ENCODE results near the gene PAFAH1B1. TPM values are rescaled to one million over a fixed set of nuclear protein-coding genes. Genes with fewer than 3 reads are reported as not detected.
"Not testable (repeated sequence)": the region's sequence is repeated elsewhere in the genome, so short reads cannot be mapped to it uniquely, and the experiment has no call there.

PAFAH1B1 gene
- total RNA-seq, 1 experiment from 2014 or later, result 49.1 TPM

DNA sequence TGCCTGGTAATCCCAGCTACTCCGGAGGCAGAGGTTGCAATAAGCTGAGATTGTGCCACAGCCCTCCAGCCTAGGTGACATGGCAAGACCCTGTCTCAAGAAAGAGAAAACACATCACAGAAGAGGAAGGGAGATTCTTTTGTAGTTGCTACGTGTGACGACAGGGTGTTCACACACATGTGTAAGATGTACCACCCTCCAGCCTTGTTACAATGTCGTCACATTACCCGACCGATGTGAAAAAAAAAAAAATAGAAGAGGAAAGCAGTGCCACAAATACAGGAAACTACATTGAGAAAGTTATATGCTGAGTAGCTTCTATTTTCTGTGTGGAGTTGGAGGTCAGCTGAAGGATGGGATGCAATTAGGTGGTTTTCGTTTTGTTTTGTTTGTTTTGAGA, 62.1 kb downstream of the PAFAH1B1 start:
- no peaks in the 10 kb centered on the region for H3K27me3 ChIP-seq (ENCODE audit: low read length)
- intact Hi-C loops (cut with micrococcal nuclease), result loop anchor here (10.0 kb wide), 1 partner anchor 61 kb away; the partner anchor contains the start of gene PAFAH1B1
- H4K20me1 ChIP-seq (ENCODE audit: low read length), result no peaks in the 10 kb centered on the region
- no peak for ATAC-seq
- no peaks in the 10 kb centered on the region for H3F3A ChIP-seq (ENCODE audit: low read length, unreplicated experiment)
- H3K79me2 ChIP-seq (ENCODE audit: low read length), result peaks cover 80% of the 10 kb centered on the region
- POLR2A ChIA-PET (ENCODE audit: unreplicated experiment), result no interaction called here
- no peak overlapping the region for H3K9ac ChIP-seq (ENCODE audit: low read length)
- H3K4me3 ChIP-seq (ENCODE audit: low read length), result no peak overlapping the region
- no peaks in the 10 kb centered on the region for H3K9me3 ChIP-seq (ENCODE audit: low read length)
- H3K27ac ChIP-seq (ENCODE audit: low read length), result no peak overlapping the region
- no peaks in the 10 kb centered on the region for H3K9me2 ChIP-seq (replicated peaks; ENCODE audit: low read length)
- H3K4me2 ChIP-seq (ENCODE audit: low read length), result no peak overlapping the region
- no peak for TF ChIP-seq EZH2 (IDR thresholded peaks at IDR 0.05; ENCODE audit: low read length, unreplicated experiment)
- peaks cover 6% of the 10 kb centered on the region for H3K4me1 ChIP-seq (ENCODE audit: insufficient read depth, low read length)
- CTCF ChIA-PET, result no interaction called here
- peaks cover 4% of the 10 kb centered on the region; the same call in 1 of the 2 replicates for H3K36me3 ChIP-seq (ENCODE audit: low read depth, low read length)
- no peak overlapping the region for H2AFZ ChIP-seq (ENCODE audit: low read length)
- BruUV-seq (replicated peaks), result no TSS peak
- no peak for DNase-seq

DNA sequence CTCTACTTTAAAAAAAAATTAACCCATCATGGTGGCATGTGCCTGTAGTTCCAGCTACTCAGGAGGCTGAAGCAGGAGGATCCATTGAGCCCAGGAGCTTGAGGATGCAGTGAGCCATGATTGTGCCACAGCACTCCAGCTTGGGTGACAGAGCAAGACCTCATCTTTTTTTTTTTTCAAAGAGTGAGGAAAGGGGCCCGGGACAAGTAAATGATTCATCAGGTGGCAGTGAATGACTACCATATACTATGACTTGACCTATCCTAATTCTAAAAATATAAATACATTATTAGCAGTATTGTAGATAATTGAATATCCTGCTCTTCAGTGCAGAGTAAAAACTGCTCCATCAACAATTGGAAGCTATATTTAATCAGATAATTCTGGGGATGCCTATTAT, 62.8 kb downstream of the PAFAH1B1 start:
- DNase-seq, result no peak
- Histone ChIP-seq H3K9me2 (replicated peaks; ENCODE audit: low read length) (no peaks in the 10 kb centered on the region), H3K27me3 (ENCODE audit: low read length) (no peaks in the 10 kb centered on the region), H3K4me3 (ENCODE audit: low read length) (no peak overlapping the region), H3K79me2 (ENCODE audit: low read length) (peaks cover 83% of the 10 kb centered on the region), H3K4me2 (ENCODE audit: low read length) (no peak overlapping the region), H4K20me1 (ENCODE audit: low read length) (no peaks in the 10 kb centered on the region), H3K27ac (ENCODE audit: low read length) (no peak overlapping the region), H3K36me3 (ENCODE audit: low read depth, low read length) (peaks cover 4% of the 10 kb centered on the region; the same call in 1 of the 2 replicates), H3K9me3 (ENCODE audit: low read length) (no peaks in the 10 kb centered on the region), H3F3A (ENCODE audit: low read length, unreplicated experiment) (no peaks in the 10 kb centered on the region), H2AFZ (ENCODE audit: low read length) (no peak overlapping the region), H3K9ac (ENCODE audit: low read length) (no peak overlapping the region), H3K4me1 (ENCODE audit: insufficient read depth, low read length) (peaks cover 2% of the 10 kb centered on the region)
- intact Hi-C loops (cut with micrococcal nuclease), result loop anchor here (10.0 kb wide), 1 partner anchor 61 kb away; the partner anchor contains the start of gene PAFAH1B1
- ATAC-seq, result no peak
- no TSS peak for BruUV-seq (replicated peaks)
- TF ChIP-seq EZH2phosphoT487 (IDR thresholded peaks at IDR 0.05; ENCODE audit: borderline replicate concordance, low read length), result no peak
- TF ChIP-seq EZH2 (IDR thresholded peaks at IDR 0.05; ENCODE audit: low read length, unreplicated experiment), result no peak
- CTCF ChIA-PET, result no interaction called here
- POLR2A ChIA-PET (ENCODE audit: unreplicated experiment), result no interaction called here

DNA sequence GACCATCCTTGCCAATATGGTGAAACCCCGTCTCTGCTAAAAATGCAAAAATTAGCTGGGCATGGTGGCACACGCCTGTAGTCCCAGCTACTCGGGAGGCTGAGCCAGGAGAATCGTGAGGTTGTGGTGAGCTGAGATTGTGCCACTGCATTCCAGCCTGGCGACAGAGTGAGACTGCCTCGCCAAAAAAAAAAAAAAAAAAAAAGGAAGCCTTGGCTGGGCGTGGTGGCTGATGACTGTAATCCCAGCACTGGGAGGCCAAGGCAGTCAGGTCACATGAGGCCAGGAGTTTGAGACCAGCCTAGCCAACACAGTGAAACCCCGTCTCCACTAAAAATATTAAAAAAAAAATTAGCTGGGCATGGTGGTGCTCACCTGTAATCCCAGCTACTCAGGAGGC, 65.9 kb downstream of the PAFAH1B1 start:
- BruUV-seq (replicated peaks); H4K20me1 ChIP-seq (ENCODE audit: low read length); H3K4me3 ChIP-seq (ENCODE audit: low read length); H3K27me3 ChIP-seq (ENCODE audit: low read length); H2AFZ ChIP-seq (ENCODE audit: low read length); H3K36me3 ChIP-seq (ENCODE audit: low read depth, low read length); POLR2A ChIA-PET (ENCODE audit: unreplicated experiment); H3K4me1 ChIP-seq (ENCODE audit: insufficient read depth, low read length); H3K9ac ChIP-seq (ENCODE audit: low read length); H3K9me3 ChIP-seq (ENCODE audit: low read length); H3K27ac ChIP-seq (ENCODE audit: low read length); H3K9me2 ChIP-seq (replicated peaks; ENCODE audit: low read length); H3K4me2 ChIP-seq (ENCODE audit: low read length); CTCF ChIA-PET; H3F3A ChIP-seq (ENCODE audit: low read length, unreplicated experiment): not testable (repeated sequence)
- DNase-seq (peak; percentile 40), ATAC-seq (peak; percentile 35)
- intact Hi-C loops (cut with micrococcal nuclease), result loop anchor here (10.0 kb wide), 1 partner anchor 65 kb away; the partner anchor contains the start of gene PAFAH1B1
- H3K79me2 ChIP-seq (ENCODE audit: low read length), result peaks cover 87% of the 10 kb centered on the region

DNA sequence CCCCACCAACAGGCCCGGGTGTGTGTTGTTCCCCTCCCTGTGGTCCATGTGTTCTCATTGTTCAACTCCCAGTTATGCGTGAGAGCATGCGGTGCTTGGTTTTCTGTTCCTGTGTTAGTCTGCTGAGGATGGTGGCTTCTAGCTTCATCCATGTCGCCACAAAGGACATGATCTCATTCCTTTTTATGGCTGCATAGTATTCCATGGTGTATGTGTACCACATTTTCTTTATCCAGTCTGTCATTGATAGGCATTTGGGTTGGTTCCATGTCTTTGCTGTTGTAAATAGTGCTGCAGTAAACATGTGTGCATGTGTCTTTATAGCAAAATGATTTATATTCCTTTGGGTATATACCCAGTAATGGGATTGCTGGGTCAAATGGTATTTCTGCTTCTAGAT, 67.0 kb downstream of the PAFAH1B1 start:
- H3K27me3 ChIP-seq (ENCODE audit: low read length); DNase-seq; H2AFZ ChIP-seq (ENCODE audit: low read length); H3F3A ChIP-seq (ENCODE audit: low read length, unreplicated experiment); BruUV-seq (replicated peaks); H3K4me3 ChIP-seq (ENCODE audit: low read length); H3K36me3 ChIP-seq (ENCODE audit: low read depth, low read length); H3K9ac ChIP-seq (ENCODE audit: low read length); H3K9me3 ChIP-seq (ENCODE audit: low read length); ATAC-seq; H3K9me2 ChIP-seq (replicated peaks; ENCODE audit: low read length); H3K27ac ChIP-seq (ENCODE audit: low read length); H3K4me1 ChIP-seq (ENCODE audit: insufficient read depth, low read length); H4K20me1 ChIP-seq (ENCODE audit: low read length); CTCF ChIA-PET; intact Hi-C loops (cut with micrococcal nuclease); H3K4me2 ChIP-seq (ENCODE audit: low read length): not testable (repeated sequence)
- H3K79me2 ChIP-seq (ENCODE audit: low read length), result peaks cover 87% of the 10 kb centered on the region
- POLR2A ChIA-PET (ENCODE audit: unreplicated experiment), result interaction anchor here (0.7 kb wide), 1 partner anchor 477 kb away, joined by 4 read pairs; no protein-coding TSS in a partner anchor

All from PC-3 (cell line).